ENCODE measurements around the gene METTL26. TPM values are rescaled to one million over a fixed set of nuclear protein-coding genes. Genes with fewer than 3 reads are reported as not detected.

Gene METTL26
- total and polyA plus RNA-seq, 9 of the 15 experiments (the other 6 are each of a cell fraction or from before 2014, with no cell fraction given) = 7.3 to 262 (median 80.9) TPM

DNA sequence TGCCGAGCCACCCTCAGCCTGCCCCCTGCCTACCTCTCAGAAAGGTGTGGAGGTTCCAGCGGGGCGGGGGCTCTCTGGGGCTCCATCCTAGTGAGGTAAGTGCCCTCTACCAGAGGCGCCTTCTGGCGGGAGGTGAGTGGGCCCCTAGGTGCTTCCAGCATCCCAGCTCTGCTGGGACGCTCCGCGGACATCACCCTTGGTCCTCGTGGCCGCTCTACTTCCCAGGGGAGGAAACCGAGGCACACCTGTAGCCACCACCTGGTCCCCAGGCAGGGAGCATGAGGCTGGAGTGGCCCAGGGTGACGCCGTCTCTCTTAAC is 6.9 kb upstream of the METTL26 start:
- in situ Hi-C loops (cut with MboI) (no loop called here), intact Hi-C loops (cut with micrococcal nuclease) (no loop called here)
- no TSS peak for BruUV-seq (replicated peaks)
- H4K20me1 ChIP-seq (replicated peaks; ENCODE audit: control insufficient read depth, insufficient read depth, low read length) = no peaks in the 10 kb centered on the region
- H3K4me1 ChIP-seq (replicated peaks in 1 of 2; ENCODE audit: control insufficient read depth in 2 of 2, insufficient read depth in 2 of 2, low read length in 2 of 2) = peaks cover 7 to 83% of the 10 kb centered on the region in 2 experiments; a peak in 3 of 5 replicates
- peak; percentile 2; the same call in 2 of the 3 replicates for ATAC-seq
- peak; percentile 46 for FAIRE-seq
- peak overlapping the region; percentile 94 for H3K27ac ChIP-seq (ENCODE audit: extremely low read depth, low read depth, low read length)
- H3K36me3 ChIP-seq (ENCODE audit: control insufficient read depth, insufficient read depth, low read length) = peaks cover 45% of the 10 kb centered on the region; the same call in 2 of the 3 replicates
- ChIA-PET POLR2A (interaction anchor here (0.6 to 2.3 kb wide), 7 partner anchors 8 to 77 kb away, joined by 3 to 13 read pairs (median 4); partner anchors contain the start of gene NHLRC4), CTCF (ENCODE audit: low intra/inter-chr PET ratio) (no interaction called here)
- peak overlapping the region; percentile 92 for H3K4me2 ChIP-seq (ENCODE audit: insufficient read depth, low read length)
- peak overlapping the region; percentile 89 for H3K4me3 ChIP-seq
- TF ChIP-seq ZNF354B (CRISPR knock-in tag; IDR thresholded peaks at IDR 0.05) = no peak
- TF ChIP-seq NR1H2 (CRISPR knock-in tag; IDR thresholded peaks at IDR 0.05) = no peak
- TF ChIP-seq CEBPG (CRISPR knock-in tag; IDR thresholded peaks at IDR 0.05) = no peak
- TF ChIP-seq CEBPG (tag; conservative IDR thresholded peaks at IDR 0.05 in 1 of 2, IDR thresholded peaks at IDR 0.05 in 1 of 2) = no peak
- TF ChIP-seq, protein P1, sequence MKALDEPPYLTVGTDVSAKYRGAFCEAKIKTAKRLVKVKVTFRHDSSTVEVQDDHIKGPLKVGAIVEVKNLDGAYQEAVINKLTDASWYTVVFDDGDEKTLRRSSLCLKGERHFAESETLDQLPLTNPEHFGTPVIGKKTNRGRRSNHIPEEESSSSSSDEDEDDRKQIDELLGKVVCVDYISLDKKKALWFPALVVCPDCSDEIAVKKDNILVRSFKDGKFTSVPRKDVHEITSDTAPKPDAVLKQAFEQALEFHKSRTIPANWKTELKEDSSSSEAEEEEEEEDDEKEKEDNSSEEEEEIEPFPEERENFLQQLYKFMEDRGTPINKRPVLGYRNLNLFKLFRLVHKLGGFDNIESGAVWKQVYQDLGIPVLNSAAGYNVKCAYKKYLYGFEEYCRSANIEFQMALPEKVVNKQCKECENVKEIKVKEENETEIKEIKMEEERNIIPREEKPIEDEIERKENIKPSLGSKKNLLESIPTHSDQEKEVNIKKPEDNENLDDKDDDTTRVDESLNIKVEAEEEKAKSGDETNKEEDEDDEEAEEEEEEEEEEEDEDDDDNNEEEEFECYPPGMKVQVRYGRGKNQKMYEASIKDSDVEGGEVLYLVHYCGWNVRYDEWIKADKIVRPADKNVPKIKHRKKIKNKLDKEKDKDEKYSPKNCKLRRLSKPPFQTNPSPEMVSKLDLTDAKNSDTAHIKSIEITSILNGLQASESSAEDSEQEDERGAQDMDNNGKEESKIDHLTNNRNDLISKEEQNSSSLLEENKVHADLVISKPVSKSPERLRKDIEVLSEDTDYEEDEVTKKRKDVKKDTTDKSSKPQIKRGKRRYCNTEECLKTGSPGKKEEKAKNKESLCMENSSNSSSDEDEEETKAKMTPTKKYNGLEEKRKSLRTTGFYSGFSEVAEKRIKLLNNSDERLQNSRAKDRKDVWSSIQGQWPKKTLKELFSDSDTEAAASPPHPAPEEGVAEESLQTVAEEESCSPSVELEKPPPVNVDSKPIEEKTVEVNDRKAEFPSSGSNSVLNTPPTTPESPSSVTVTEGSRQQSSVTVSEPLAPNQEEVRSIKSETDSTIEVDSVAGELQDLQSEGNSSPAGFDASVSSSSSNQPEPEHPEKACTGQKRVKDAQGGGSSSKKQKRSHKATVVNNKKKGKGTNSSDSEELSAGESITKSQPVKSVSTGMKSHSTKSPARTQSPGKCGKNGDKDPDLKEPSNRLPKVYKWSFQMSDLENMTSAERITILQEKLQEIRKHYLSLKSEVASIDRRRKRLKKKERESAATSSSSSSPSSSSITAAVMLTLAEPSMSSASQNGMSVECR (CRISPR knock-in tag; IDR thresholded peaks at IDR 0.05) = no peak
- no peak for TF ChIP-seq GTF2F1 (IDR thresholded peaks at IDR 0.05; ENCODE audit: low read depth, low read length)
- no peak for TF ChIP-seq TARDBP (IDR thresholded peaks at IDR 0.05)
- no peak for TF ChIP-seq PHF20 (IDR thresholded peaks at IDR 0.05; ENCODE audit: partially characterized antibody)
- TF ChIP-seq KAT7 (CRISPR knock-in tag; IDR thresholded peaks at IDR 0.05; ENCODE audit: borderline replicate concordance) = no peak
- TF ChIP-seq SP1 (CRISPR knock-in tag; IDR thresholded peaks at IDR 0.05) = no peak
- no peak for TF ChIP-seq ZNF24 (IDR thresholded peaks at IDR 0.05)
- no peak for TF ChIP-seq ZNF146 (CRISPR knock-in tag; IDR thresholded peaks at IDR 0.05; ENCODE audit: unreplicated experiment)
- no peak for TF ChIP-seq ETV5 (CRISPR knock-in tag; IDR thresholded peaks at IDR 0.05; ENCODE audit: low read depth)
- no peak for TF ChIP-seq SUPT5H (IDR thresholded peaks at IDR 0.05)
- no peak for TF ChIP-seq GTF2E2 (tag; IDR thresholded peaks at IDR 0.05)
- TF ChIP-seq TCF7 (IDR thresholded peaks at IDR 0.05; ENCODE audit: borderline replicate concordance) = no peak
- peak overlapping the region; percentile 91 to 99 for H3K9ac ChIP-seq (ENCODE audit: insufficient read depth in 1 of 2, low read depth in 2 of 2, low read length in 2 of 2)
- no peaks in the 10 kb centered on the region for H3K9me3 ChIP-seq (replicated peaks; ENCODE audit: control insufficient read depth, insufficient read depth, low read depth, low read length)
- 26% methylated on average over 11 of the region's 13 CpGs for WGBS (ENCODE audit: insufficient coverage, low coverage, missing lambda C conversion rate)
- H3K9me1 ChIP-seq (ENCODE audit: control insufficient read depth, insufficient read depth, low read length) = no peaks in the 10 kb centered on the region
- no peak overlapping the region for H2AFZ ChIP-seq (ENCODE audit: low read depth, low read length)
- H3K27me3 ChIP-seq (ENCODE audit: control insufficient read depth in 2 of 2, insufficient read depth in 2 of 2, low read length in 2 of 2) = no peaks in the 10 kb centered on the region
- peaks cover 59% of the 10 kb centered on the region for H3K79me2 ChIP-seq (ENCODE audit: control insufficient read depth, insufficient read depth, low read length)
- DNase-seq (ENCODE audit: extremely low read depth in 1 of 4, low spot score in 3 of 4) = peak in 2 of 4 experiments; percentile 40 to 47
